BLaER1 (cell line): ENCODE measurements around the gene SLC2A4RG.
"Not testable (repeated sequence)": the region's sequence is repeated elsewhere in the genome, so short reads cannot be mapped to it uniquely, and the experiment has no call there.

Source experiments
- H3K27ac ChIP-seq: shearing (Covaris generic); formaldehyde crosslinking; 2 replicates; pipeline ENCODE4 v1.8.1; 2022
- H3K27me3 ChIP-seq: shearing (Covaris generic); formaldehyde crosslinking; 2 replicates; pipeline ENCODE4 v1.8.1; 2022
- H3K36me3 ChIP-seq: shearing (Covaris generic); formaldehyde crosslinking; 2 replicates; pipeline ENCODE4 v1.8.1; 2022
- H3K4me1 ChIP-seq: shearing (Covaris generic); formaldehyde crosslinking; 2 replicates; pipeline ENCODE4 v1.8.1; 2022
- H3K4me2 ChIP-seq: shearing (Covaris generic); formaldehyde crosslinking; 2 replicates; pipeline ENCODE4 v1.8.1; 2022
- H3K4me3 ChIP-seq: shearing (Covaris generic); formaldehyde crosslinking; 2 replicates; pipeline ENCODE4 v1.8.1; 2022
- H3K9ac ChIP-seq: shearing (Covaris generic); formaldehyde crosslinking; 2 replicates; pipeline ENCODE4 v1.8.1; 2022
- H3K9me3 ChIP-seq: shearing (Covaris generic); formaldehyde crosslinking; 2 replicates; pipeline ENCODE4 v1.8.1; 2022
- H4K20me1 ChIP-seq: shearing (Covaris generic); formaldehyde crosslinking; 2 replicates; pipeline ENCODE4 v1.8.1; 2022
- Cebpa-rat ChIP-seq: shearing (Covaris generic); IDR thresholded peaks from 2 replicates; pipeline ENCODE4 v1.8.1; 2022

SLC2A4RG gene

GRCh38 chr20:63774306-63774705 is 34.7 kb downstream of the SLC2A4RG start:
- H3K4me1 ChIP-seq: peaks cover 33% of the 10 kb centered on the region
- H3K27me3 ChIP-seq: no peaks in the 10 kb centered on the region
- no peak overlapping the region for H3K27ac ChIP-seq
- no peak overlapping the region for H3K4me3 ChIP-seq
- H4K20me1 ChIP-seq: no peaks in the 10 kb centered on the region
- no peaks in the 10 kb centered on the region for H3K36me3 ChIP-seq
- no peak for TF ChIP-seq Cebpa-rat
- H3K9ac ChIP-seq: no peak overlapping the region
- H3K4me2 ChIP-seq: peak overlapping the region; percentile 79
- H3K9me3 ChIP-seq: peaks cover 10% of the 10 kb centered on the region; the same call in 1 of the 2 replicates

GRCh38 chr20:63775096-63775978 is 35.8 kb downstream of the SLC2A4RG start:
- H3K36me3 ChIP-seq: no peaks in the 10 kb centered on the region
- peak overlapping the region; percentile 37; the same call in 1 of the 2 replicates for H3K4me3 ChIP-seq
- H3K9me3 ChIP-seq: peaks cover 10% of the 10 kb centered on the region; the same call in 1 of the 2 replicates
- peak overlapping the region; percentile 15; the same call in 1 of the 2 replicates for H3K27ac ChIP-seq
- peaks cover 27% of the 10 kb centered on the region for H3K4me1 ChIP-seq
- H4K20me1 ChIP-seq: no peaks in the 10 kb centered on the region
- H3K27me3 ChIP-seq: no peaks in the 10 kb centered on the region
- TF ChIP-seq Cebpa-rat: no peak
- H3K9ac ChIP-seq: 0 out of 2 replicates have a peak overlapping the region, but pooled peaks have one; percentile 51
- H3K4me2 ChIP-seq: peak overlapping the region; percentile 79

- H3K36me3 ChIP-seq, H3K4me3 ChIP-seq, H3K27me3 ChIP-seq, H3K27ac ChIP-seq, H4K20me1 ChIP-seq, H3K4me2 ChIP-seq, H3K9ac ChIP-seq: not testable (repeated sequence)
- Histone ChIP-seq H3K4me1 (peaks cover 36% of the 10 kb centered on the region), H3K9me3 (peaks cover 10% of the 10 kb centered on the region; the same call in 1 of the 2 replicates)
Measured at GRCh38 chr20:63776875-63777274, 37.3 kb downstream of the SLC2A4RG start.

GRCh38 chr20:63777614-63778013 is 38.0 kb downstream of the SLC2A4RG start:
- Histone ChIP-seq H3K4me3 (no peak overlapping the region), H3K9ac (no peak overlapping the region), H3K27ac (no peak overlapping the region), H3K27me3 (no peaks in the 10 kb centered on the region), H4K20me1 (no peaks in the 10 kb centered on the region), H3K4me2 (no peak overlapping the region), H3K36me3 (no peaks in the 10 kb centered on the region), H3K9me3 (peaks cover 10% of the 10 kb centered on the region; the same call in 1 of the 2 replicates), H3K4me1 (peaks cover 44% of the 10 kb centered on the region)
- no peak for TF ChIP-seq Cebpa-rat

GRCh38 chr20:63778034-63778752 is 38.6 kb downstream of the SLC2A4RG start:
- H3K36me3 ChIP-seq: no peaks in the 10 kb centered on the region
- peaks cover 49% of the 10 kb centered on the region for H3K4me1 ChIP-seq
- no peak overlapping the region for H3K4me2 ChIP-seq
- no peak overlapping the region for H3K4me3 ChIP-seq
- H3K9ac ChIP-seq: no peak overlapping the region
- TF ChIP-seq Cebpa-rat: no peak
- no peak overlapping the region for H3K27ac ChIP-seq
- H3K27me3 ChIP-seq: no peaks in the 10 kb centered on the region
- H4K20me1 ChIP-seq: no peaks in the 10 kb centered on the region
- H3K9me3 ChIP-seq: peaks cover 10% of the 10 kb centered on the region; the same call in 1 of the 2 replicates

GRCh38 chr20:63778857-63779256 is 39.3 kb downstream of the SLC2A4RG start:
- no peak for TF ChIP-seq Cebpa-rat

GRCh38 chr20:63781181-63781580 is 41.6 kb downstream of the SLC2A4RG start:
- Histone ChIP-seq H3K9ac (no peak overlapping the region), H4K20me1 (no peaks in the 10 kb centered on the region), H3K27ac (no peak overlapping the region), H3K27me3 (no peaks in the 10 kb centered on the region), H3K4me2 (peak overlapping the region; percentile 61), H3K36me3 (no peaks in the 10 kb centered on the region), H3K4me1 (peaks cover 52% of the 10 kb centered on the region), H3K9me3 (peaks cover 10% of the 10 kb centered on the region; the same call in 1 of the 2 replicates), H3K4me3 (no peak overlapping the region)
- no peak for TF ChIP-seq Cebpa-rat

More at GRCh38 chr20:63778857-63779256, 39.3 kb downstream of the SLC2A4RG start:
- Histone ChIP-seq H3K4me1 (peaks cover 49% of the 10 kb centered on the region), H4K20me1 (no peaks in the 10 kb centered on the region), H3K9me3 (peaks cover 10% of the 10 kb centered on the region; the same call in 1 of the 2 replicates), H3K27me3 (no peaks in the 10 kb centered on the region), H3K9ac (no peak overlapping the region), H3K4me3 (no peak overlapping the region), H3K4me2 (no peak overlapping the region), H3K27ac (no peak overlapping the region), H3K36me3 (no peaks in the 10 kb centered on the region)

GRCh38 chr20:63782051-63782471 is 42.5 kb downstream of the SLC2A4RG start:
- H3K4me2 ChIP-seq: peak overlapping the region; percentile 61
- no peak overlapping the region for H3K9ac ChIP-seq
- no peaks in the 10 kb centered on the region for H3K27me3 ChIP-seq
- H3K4me1 ChIP-seq: peaks cover 61% of the 10 kb centered on the region
- no peak for TF ChIP-seq Cebpa-rat
- no peaks in the 10 kb centered on the region for H4K20me1 ChIP-seq
- no peak overlapping the region for H3K4me3 ChIP-seq
- peaks cover 7% of the 10 kb centered on the region; the same call in 1 of the 2 replicates for H3K9me3 ChIP-seq
- 0 out of 2 replicates have a peak overlapping the region, but pooled peaks have one; percentile 30 for H3K27ac ChIP-seq
- no peaks in the 10 kb centered on the region for H3K36me3 ChIP-seq

- H4K20me1 ChIP-seq: no peaks in the 10 kb centered on the region
- no peaks in the 10 kb centered on the region for H3K27me3 ChIP-seq
- no peaks in the 10 kb centered on the region for H3K36me3 ChIP-seq
- no peak overlapping the region for H3K4me3 ChIP-seq
- no peak for TF ChIP-seq Cebpa-rat
- peaks cover 66% of the 10 kb centered on the region for H3K4me1 ChIP-seq
- H3K4me2 ChIP-seq: peak overlapping the region; percentile 61
- 0 out of 2 replicates have a peak overlapping the region, but pooled peaks have one; percentile 30 for H3K27ac ChIP-seq
- peaks cover 3% of the 10 kb centered on the region; the same call in 1 of the 2 replicates for H3K9me3 ChIP-seq
- H3K9ac ChIP-seq: no peak overlapping the region
Measured at GRCh38 chr20:63782521-63782971, 43.0 kb downstream of the SLC2A4RG start.
